OCI-LY1 (cell line): ENCODE data around the gene SLC5A1.

Experiments used
- CTCF ChIP-seq: fragments of 200-600 bp; sonication (generic), shearing (Covaris generic); IDR thresholded peaks from 2 replicates; pipeline ENCODE4 v1.5.1; 2017; ENCODE audit warnings: mild to moderate bottlenecking, antibody characterized with exemption, low read length, moderate library complexity, mixed read lengths
- EZH2 ChIP-seq: fragments of 200-600 bp; sonication (generic), shearing (Covaris generic); IDR thresholded peaks from 2 replicates; pipeline ENCODE4 v1.8.0; 2017; ENCODE audit warnings: borderline replicate concordance, mixed run types, mild to moderate bottlenecking, antibody characterized with exemption, low read length, moderate library complexity, mixed read lengths

- TF ChIP-seq CTCF, result no peak
- TF ChIP-seq EZH2, result no peak
These were observed 33.1 kb downstream of the SLC5A1 start for GRCh38 chr22:32075997-32076760.
